Spinal cord (tissue), 10 donors: ENCODE results near the gene EMSY. TPM values are rescaled to one million over a fixed set of nuclear protein-coding genes. Genes with fewer than 3 reads are reported as not detected.
"Not testable (repeated sequence)": the region's sequence is repeated elsewhere in the genome, so short reads cannot be mapped to it uniquely, and the experiment has no call there.

Source experiments
- DNase-seq, 6 donors: peaks; one replicate each; pipeline versions ENCODE4 v3.0.0 to v3.0.0-alpha.2; 2013 to 2015; ENCODE audit warnings: low spot score in 6 of 6, low read depth in 4 of 6
- H3K27ac ChIP-seq: one replicate; pipeline ENCODE4 v1.5.1; 2013; ENCODE audit warnings: low read depth, low read length, control low read depth
- H3K27me3 ChIP-seq: one replicate; pipeline ENCODE4 v1.6.1; 2013; ENCODE audit warnings: low read length; ENCODE audit not compliant: control insufficient read depth, insufficient read depth
- H3K36me3 ChIP-seq: one replicate; pipeline ENCODE4 v1.6.1; 2013; ENCODE audit warnings: low read length; ENCODE audit not compliant: control insufficient read depth, insufficient read depth
- H3K4me1 ChIP-seq: one replicate; pipeline ENCODE4 v1.6.1; 2013; ENCODE audit warnings: low read length; ENCODE audit not compliant: control insufficient read depth, insufficient read depth
- H3K4me3 ChIP-seq: one replicate; pipeline ENCODE4 v1.5.1; 2013; ENCODE audit warnings: low read depth, low read length, control low read depth
- H3K9me3 ChIP-seq: one replicate; pipeline ENCODE4 v1.6.1; 2013; ENCODE audit warnings: low read length; ENCODE audit not compliant: control insufficient read depth, insufficient read depth
- WGBS: methylation state at CpG from one replicate; pipeline ENCODE4 v1.1.5; 2013; ENCODE audit warnings: missing lambda C conversion rate; ENCODE audit not compliant: insufficient coverage; 5-methylcytosine and 5-hydroxymethylcytosine counted together
- polyA plus RNA-seq, 2 donors: library from polyadenylated mRNA; unstranded; fragments of 120-200 nt; gene quantifications; one replicate each; pipeline ENCODE4 v1.2.1, GENCODE V29; 2013; ENCODE audit not compliant: insufficient read length in 2 of 2
- total RNA-seq, 2 donors: library from RNA; depleted of rRNA in 1 of 2; stranded (reverse); fragments of 120-200 nt in 1 of 2; fragments of >200 nt in 1 of 2; gene quantifications; one replicate each; pipeline versions ENCODE4 v1.2.3 to v1.2.4, GENCODE V29; 2013 to 2014
- donor health status: healthy.

Gene EMSY
- total and polyA plus RNA-seq, 4 donors, result 22.6 to 31.8 (median 24.0) TPM

DNA sequence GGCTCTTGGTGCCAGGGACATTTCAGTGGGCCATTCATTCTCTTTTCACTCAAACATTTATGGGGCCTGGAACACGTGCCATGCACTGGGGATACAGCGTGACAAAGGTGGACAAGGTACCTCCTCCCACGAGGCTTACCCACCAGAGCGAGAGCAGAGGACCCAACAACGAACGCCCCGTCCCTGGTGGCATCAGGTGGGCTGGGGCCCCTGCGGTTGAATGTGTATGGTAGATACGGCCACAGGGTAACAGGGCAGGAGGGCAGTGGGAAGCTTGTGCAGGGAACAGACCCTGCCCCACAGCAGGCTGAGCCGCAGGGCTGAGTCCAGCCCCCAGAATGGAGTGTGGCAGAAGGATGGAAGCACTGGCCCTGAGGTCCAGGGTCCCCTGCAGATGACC, 144.7 kb downstream of the EMSY start:
- Histone ChIP-seq H3K9me3 (no peaks in the 10 kb centered on the region), H3K4me3 (no peak overlapping the region), H3K36me3 (no peaks in the 10 kb centered on the region), H3K4me1 (peaks cover 4% of the 10 kb centered on the region), H3K27ac (no peak overlapping the region), H3K27me3 (no peaks in the 10 kb centered on the region)
- DNase-seq, result no peak
- WGBS, result 87% methylated on average over 10 of the region's 10 CpGs

- no peaks in the 10 kb centered on the region for H3K9me3 ChIP-seq
- DNase-seq, result no peak
- H3K27ac ChIP-seq, result no peak overlapping the region
- no peaks in the 10 kb centered on the region for H3K36me3 ChIP-seq
- 61% methylated on average over 8 of the region's 9 CpGs for WGBS
- no peaks in the 10 kb centered on the region for H3K27me3 ChIP-seq
- H3K4me1 ChIP-seq, result peaks cover 4% of the 10 kb centered on the region
- H3K4me3 ChIP-seq, result no peak overlapping the region
Observed at GRCh38 chr11:76589964-76590950, 145.4 kb downstream of the EMSY start.

- DNase-seq, result no peak
- Histone ChIP-seq H3K9me3 (no peaks in the 10 kb centered on the region), H3K4me1 (peaks cover 4% of the 10 kb centered on the region), H3K4me3 (no peak overlapping the region), H3K36me3 (no peaks in the 10 kb centered on the region), H3K27ac (no peak overlapping the region), H3K27me3 (no peaks in the 10 kb centered on the region)
- 92% methylated on average over 8 of the region's 8 CpGs for WGBS
Observed at GRCh38 chr11:76591416-76591815, 146.6 kb downstream of the EMSY start.

GRCh38 chr11:76592025-76592914, 147.5 kb downstream of the EMSY start:
- DNase-seq, result no peak
- WGBS, result 87% methylated on average over 16 of the region's 17 CpGs
- no peaks in the 10 kb centered on the region for H3K27me3 ChIP-seq
- H3K9me3 ChIP-seq, result no peaks in the 10 kb centered on the region
- H3K4me1 ChIP-seq, result peaks cover 4% of the 10 kb centered on the region
- H3K27ac ChIP-seq, result no peak overlapping the region
- H3K36me3 ChIP-seq, result no peaks in the 10 kb centered on the region
- no peak overlapping the region for H3K4me3 ChIP-seq

DNA sequence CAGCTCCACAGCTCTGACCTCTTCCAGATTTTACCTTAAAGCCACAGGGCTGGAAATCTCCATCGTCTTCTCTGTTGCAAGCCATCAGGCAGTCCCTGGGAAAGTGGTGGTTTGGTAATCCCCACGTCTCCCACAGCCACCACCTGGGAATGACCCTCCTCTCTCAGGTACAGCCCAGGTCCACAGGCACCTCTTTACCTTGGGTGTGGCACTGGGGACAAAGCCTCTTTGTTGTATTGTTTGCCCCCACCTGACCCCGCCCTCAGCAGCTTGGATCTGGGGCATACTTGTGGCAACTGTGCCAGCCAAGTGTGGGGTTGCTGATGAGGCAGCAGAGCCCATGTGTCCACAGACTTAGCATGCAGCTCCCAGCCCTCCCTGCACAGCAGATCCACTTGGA, 148.1 kb downstream of the EMSY start:
- WGBS, result 100% methylated on average over 1 of the region's 3 CpGs
- H3K4me3 ChIP-seq, result no peak overlapping the region
- H3K36me3 ChIP-seq, result no peaks in the 10 kb centered on the region
- H3K4me1 ChIP-seq, result peaks cover 4% of the 10 kb centered on the region
- no peaks in the 10 kb centered on the region for H3K9me3 ChIP-seq
- H3K27ac ChIP-seq, result no peak overlapping the region
- DNase-seq, result no peak
- H3K27me3 ChIP-seq, result no peaks in the 10 kb centered on the region

DNA sequence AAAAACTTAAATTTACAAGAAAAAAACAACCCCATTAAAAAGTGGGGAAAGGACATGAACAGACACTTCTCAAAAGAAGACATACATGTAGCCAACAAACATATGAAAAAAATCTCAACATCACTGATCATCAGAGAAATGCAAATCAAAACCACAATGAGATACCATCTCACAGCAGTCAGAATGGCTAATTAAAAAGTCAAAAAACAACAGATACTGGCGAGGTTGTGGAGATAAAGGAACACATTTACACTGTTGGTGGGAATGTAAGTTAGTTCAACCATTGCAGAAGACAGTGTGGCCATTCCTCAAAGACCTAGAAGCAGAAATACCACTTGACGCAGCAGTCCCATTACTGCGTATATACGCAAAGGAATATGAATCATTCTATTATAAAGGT, 150.3 kb downstream of the EMSY start:
- no CpG with 5 or more reads among the region's 4 CpGs for WGBS
- H3K4me1 ChIP-seq, result not testable (repeated sequence)

GRCh38 chr11:76596652-76597051, 151.8 kb downstream of the EMSY start:
- H3K4me1 ChIP-seq, result no peaks in the 10 kb centered on the region
- no peaks in the 10 kb centered on the region for H3K9me3 ChIP-seq
- H3K27me3 ChIP-seq, result no peaks in the 10 kb centered on the region
- no peaks in the 10 kb centered on the region for H3K36me3 ChIP-seq
- H3K4me3 ChIP-seq, result no peak overlapping the region
- no peak overlapping the region for H3K27ac ChIP-seq
- 76% methylated on average over 11 of the region's 11 CpGs for WGBS
- DNase-seq, result no peak

More for the DNA sequence above, 150.3 kb downstream of the EMSY start:
- not testable (repeated sequence) for H3K36me3 ChIP-seq, H3K9me3 ChIP-seq, H3K27me3 ChIP-seq, H3K4me3 ChIP-seq, H3K27ac ChIP-seq, DNase-seq

GRCh38 chr11:76597533-76598425, 153.0 kb downstream of the EMSY start:
- Histone ChIP-seq H3K9me3 (no peaks in the 10 kb centered on the region), H3K4me3 (no peak overlapping the region), H3K4me1 (no peaks in the 10 kb centered on the region), H3K27ac (no peak overlapping the region), H3K36me3 (no peaks in the 10 kb centered on the region), H3K27me3 (no peaks in the 10 kb centered on the region)
- DNase-seq, result no peak
- WGBS, result 78% methylated on average over 9 of the region's 12 CpGs

- Histone ChIP-seq H3K36me3 (no peaks in the 10 kb centered on the region), H3K4me1 (no peaks in the 10 kb centered on the region), H3K4me3 (no peak overlapping the region), H3K9me3 (no peaks in the 10 kb centered on the region), H3K27me3 (no peaks in the 10 kb centered on the region), H3K27ac (no peak overlapping the region)
- DNase-seq, result peak in 1 of 6 donors; percentile 18
- WGBS, result no CpG with 5 or more reads among the region's 6 CpGs
Observed at GRCh38 chr11:76598426-76598839, 153.6 kb downstream of the EMSY start.
